ENCODE measurements around the gene PDGFRB.

DNA sequence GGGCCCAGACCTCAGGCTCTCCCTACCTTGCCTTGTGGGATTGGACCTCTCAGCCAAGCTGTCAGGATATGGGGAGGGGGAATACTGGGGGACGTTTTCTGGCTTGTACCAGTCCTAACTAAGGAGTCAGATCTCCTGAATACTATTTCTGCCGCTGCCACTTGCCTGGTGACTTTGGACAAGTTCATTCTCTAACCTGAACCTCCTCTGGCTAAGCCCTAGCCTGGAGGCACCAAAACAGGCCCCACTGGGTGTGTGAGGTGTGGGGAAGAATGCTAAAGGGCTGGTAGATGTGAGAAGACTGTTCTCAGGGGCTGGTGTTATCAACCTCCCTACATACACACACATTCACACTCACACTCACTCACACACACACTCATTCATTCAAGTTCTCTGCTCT, 35.3 kb upstream of the PDGFRB start:
- TF ChIP-seq, protein P1, sequence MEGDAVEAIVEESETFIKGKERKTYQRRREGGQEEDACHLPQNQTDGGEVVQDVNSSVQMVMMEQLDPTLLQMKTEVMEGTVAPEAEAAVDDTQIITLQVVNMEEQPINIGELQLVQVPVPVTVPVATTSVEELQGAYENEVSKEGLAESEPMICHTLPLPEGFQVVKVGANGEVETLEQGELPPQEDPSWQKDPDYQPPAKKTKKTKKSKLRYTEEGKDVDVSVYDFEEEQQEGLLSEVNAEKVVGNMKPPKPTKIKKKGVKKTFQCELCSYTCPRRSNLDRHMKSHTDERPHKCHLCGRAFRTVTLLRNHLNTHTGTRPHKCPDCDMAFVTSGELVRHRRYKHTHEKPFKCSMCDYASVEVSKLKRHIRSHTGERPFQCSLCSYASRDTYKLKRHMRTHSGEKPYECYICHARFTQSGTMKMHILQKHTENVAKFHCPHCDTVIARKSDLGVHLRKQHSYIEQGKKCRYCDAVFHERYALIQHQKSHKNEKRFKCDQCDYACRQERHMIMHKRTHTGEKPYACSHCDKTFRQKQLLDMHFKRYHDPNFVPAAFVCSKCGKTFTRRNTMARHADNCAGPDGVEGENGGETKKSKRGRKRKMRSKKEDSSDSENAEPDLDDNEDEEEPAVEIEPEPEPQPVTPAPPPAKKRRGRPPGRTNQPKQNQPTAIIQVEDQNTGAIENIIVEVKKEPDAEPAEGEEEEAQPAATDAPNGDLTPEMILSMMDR (IDR thresholded peaks at IDR 0.05), result no peak
- no peak for TF ChIP-seq POLR2A (IDR thresholded peaks at IDR 0.05)
- TF ChIP-seq EP300 (IDR thresholded peaks at IDR 0.05), result no peak
